ENCODE results near the gene SEMA4F. TPM values are rescaled to one million over a fixed set of nuclear protein-coding genes. Genes with fewer than 3 reads are reported as not detected.

SEMA4F gene
- total RNA-seq, 1 experiment from 2014 or later, result 6.6 TPM

DNA sequence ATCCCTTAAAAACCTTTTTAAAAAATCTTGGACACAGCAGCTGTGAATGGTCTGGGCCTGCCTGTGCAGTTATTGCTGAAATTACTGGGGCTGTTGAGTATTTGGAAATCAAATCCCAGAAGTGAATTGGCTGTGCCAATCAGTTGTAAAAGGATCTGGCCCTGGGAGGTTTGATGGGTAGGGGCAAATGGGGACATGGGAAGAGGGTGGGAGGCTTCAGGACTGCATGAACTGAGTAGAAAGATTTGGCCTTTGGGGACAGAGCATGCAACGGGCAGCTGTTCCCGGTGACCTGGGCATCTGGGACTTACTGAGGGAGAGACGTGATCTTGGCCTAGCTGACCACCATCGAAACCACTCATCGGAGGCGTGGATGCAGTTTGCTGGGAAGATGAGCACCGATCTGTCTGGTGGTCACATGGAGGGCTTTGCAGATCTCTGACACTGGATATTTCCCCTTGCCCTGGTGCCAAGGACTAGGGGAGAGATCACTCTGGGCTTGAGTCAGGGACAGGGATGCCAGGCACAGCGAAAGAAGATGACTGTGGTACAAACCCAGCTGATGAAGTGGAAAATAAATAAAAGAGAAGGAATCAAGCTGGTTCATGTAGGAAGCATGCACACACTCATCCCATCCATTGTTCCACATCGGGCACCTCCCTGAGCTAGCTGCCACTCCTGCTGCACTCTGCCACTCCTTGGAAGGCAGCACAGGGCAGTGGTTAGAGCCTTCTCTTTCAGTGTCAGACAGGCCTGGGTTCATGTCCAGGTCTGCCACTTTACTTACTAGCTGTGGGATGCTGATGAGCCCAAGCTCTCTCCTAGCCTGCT lies 58.4 kb downstream of the SEMA4F start:
- no peak overlapping the region for H2AFZ ChIP-seq (ENCODE audit: low read length)
- no peak overlapping the region for H3K56ac ChIP-seq (ENCODE audit: insufficient read length, low read depth, low read length)
- no peaks in the 10 kb centered on the region for H4K20me1 ChIP-seq (ENCODE audit: control insufficient read depth, insufficient read depth, insufficient read length)
- H3K27ac ChIP-seq (ENCODE audit: insufficient read length, low read depth, low read length), result no peak overlapping the region
- no peaks in the 10 kb centered on the region for H3K4me1 ChIP-seq (ENCODE audit: insufficient read depth, low read length)
- no peak overlapping the region for H2BK15ac ChIP-seq (ENCODE audit: low read depth, low read length)
- no peak overlapping the region for H4K5ac ChIP-seq (ENCODE audit: insufficient read length, low read depth, low read length)
- no peak overlapping the region for H3K18ac ChIP-seq (ENCODE audit: insufficient read length, low read depth, low read length)
- peaks cover 4% of the 10 kb centered on the region for H3K27me3 Mint-ChIP-seq (ENCODE audit: low read depth)
- no peak overlapping the region for H4K8ac ChIP-seq (replicated peaks; ENCODE audit: insufficient read length, low read depth, low read length)
- H2BK120ac ChIP-seq (ENCODE audit: low read depth, low read length, poor library complexity, severe bottlenecking), result no peak overlapping the region
- H3K4me2 ChIP-seq (ENCODE audit: insufficient read depth, insufficient read length, low read length), result no peak overlapping the region
- no peak overlapping the region for H3K4ac ChIP-seq (ENCODE audit: low read depth, low read length)
- peaks cover 8% of the 10 kb centered on the region; the same call in 1 of the 2 replicates for H3K27me3 ChIP-seq (ENCODE audit: insufficient read depth, low read length)
- H3K27ac Mint-ChIP-seq, result no peak overlapping the region
- H3K79me2 ChIP-seq (ENCODE audit: insufficient read depth, low read length), result no peaks in the 10 kb centered on the region
- no CpG with 5 or more reads among the region's 9 CpGs for WGBS (ENCODE audit: extremely low coverage, insufficient read length, low lambda C conversion rate)
- no peak overlapping the region for H2AK5ac ChIP-seq (ENCODE audit: insufficient read length, low read length)
- no peak overlapping the region for H3K14ac ChIP-seq (ENCODE audit: insufficient read depth, low read length)
- no peak overlapping the region for H3K4me3 Mint-ChIP-seq
- no peak overlapping the region for H4K91ac ChIP-seq (ENCODE audit: insufficient read length, low read depth, low read length)
- H3K4me1 Mint-ChIP-seq, result peaks cover 4 to 9% of the 10 kb centered on the region in 2 experiments; a peak in 3 of 4 replicates
- H3T11ph ChIP-seq (ENCODE audit: low read length), result no peak overlapping the region
- H3K9me3 ChIP-seq (ENCODE audit: control insufficient read depth, low read depth, low read length), result no peaks in the 10 kb centered on the region
- H2BK20ac ChIP-seq (ENCODE audit: low read depth, low read length, poor library complexity, severe bottlenecking), result no peak overlapping the region
- no peaks in the 10 kb centered on the region for H3K9me3 Mint-ChIP-seq
- TF ChIP-seq CTCF (conservative IDR thresholded peaks at IDR 0.05), result no peak
- no peak overlapping the region for H2BK12ac ChIP-seq (ENCODE audit: insufficient read length, low read depth, low read length)
- H3K36me3 Mint-ChIP-seq (ENCODE audit: insufficient read depth in 1 of 3, low read depth in 3 of 3), result no peaks in the 10 kb centered on the region
- H3K79me1 ChIP-seq (ENCODE audit: insufficient read depth, low read depth, low read length, poor library complexity, severe bottlenecking), result no peaks in the 10 kb centered on the region
- H3K9ac ChIP-seq (ENCODE audit: extremely low read depth, insufficient read length, low read length), result no peak overlapping the region
- no peak for DNase-seq
- H3K23me2 ChIP-seq (ENCODE audit: insufficient read length, low read depth, low read length, poor library complexity, severe bottlenecking), result no peaks in the 10 kb centered on the region
- H3K23ac ChIP-seq (ENCODE audit: insufficient read length, low read depth, low read length), result no peak overlapping the region
- no peak overlapping the region for H2BK5ac ChIP-seq (ENCODE audit: insufficient read length, low read length)

All from H9 (cell line).